SU-DHL-6 (cell line): ENCODE data around the gene RGS6.

Experiments used
- H2AFZ ChIP-seq: fragments of 200-600 bp; sonication (generic); 2 replicates; pipeline ENCODE4 v1.6.1; 2014; ENCODE audit warnings: low read depth, mild to moderate bottlenecking, moderate library complexity, mixed read lengths, antibody characterized with exemption, low read length; ENCODE audit not compliant: severe bottlenecking
- H3F3A ChIP-seq: fragments of 200-600 bp; shearing (Covaris generic); 2 replicates; pipeline ENCODE4 v1.6.0; 2016; ENCODE audit warnings: antibody characterized with exemption, mild to moderate bottlenecking; ENCODE audit not compliant: insufficient read depth
- H3K27ac ChIP-seq: fragments of 200-600 bp; sonication (generic); 2 replicates; pipeline ENCODE4 v1.5.1; 2016; ENCODE audit warnings: low read depth, mild to moderate bottlenecking, low read length, moderate library complexity, mixed read lengths
- H3K27me3 ChIP-seq: fragments of 200-600 bp; sonication (generic), shearing (Covaris generic); 2 replicates; pipeline ENCODE4 v1.6.0; 2014; ENCODE audit warnings: mild to moderate bottlenecking, low read length
- H3K36me3 ChIP-seq: fragments of 200-600 bp; sonication (generic); 2 replicates; pipeline ENCODE4 v1.6.1; 2014; ENCODE audit warnings: mild to moderate bottlenecking, low read length, mixed read lengths
- H3K4me2 ChIP-seq: fragments of 300-600, 200-600 bp; shearing (Covaris generic), sonication (generic); 2 replicates; pipeline ENCODE4 v1.6.0; 2014; ENCODE audit warnings: low read length, low read depth, mild to moderate bottlenecking; ENCODE audit not compliant: poor library complexity, severe bottlenecking
- H3K4me3 ChIP-seq: fragments of 200-600 bp; sonication (generic); 2 replicates; pipeline ENCODE4 v1.5.1; 2014; ENCODE audit warnings: antibody characterized with exemption, low read length, mild to moderate bottlenecking, mixed read lengths; ENCODE audit not compliant: insufficient read depth, poor library complexity, severe bottlenecking
- H3K79me2 ChIP-seq: fragments of 200-600 bp; sonication (generic); 2 replicates; pipeline ENCODE4 v1.6.1; 2014; ENCODE audit warnings: mild to moderate bottlenecking, low read length, moderate library complexity; ENCODE audit not compliant: insufficient read depth
- H3K9ac ChIP-seq: fragments of 200-600 bp; sonication (generic); 2 replicates; pipeline ENCODE4 v1.7.0; 2014; ENCODE audit warnings: mild to moderate bottlenecking, low read length
- H3K9me2 ChIP-seq: fragments of 200-600 bp; sonication (generic); replicated peaks from 2 replicates; pipeline ENCODE4 v1.6.1; 2014; ENCODE audit warnings: low read length; ENCODE audit not compliant: insufficient read depth
- H3K9me3 ChIP-seq: fragments of 200-600 bp; sonication (generic); 2 replicates; pipeline ENCODE4 v1.6.1; 2014; ENCODE audit warnings: low read length, mixed read lengths; ENCODE audit not compliant: insufficient read depth
- H4K20me1 ChIP-seq: fragments of 200-600 bp; sonication (generic); 2 replicates; pipeline ENCODE4 v1.6.1; 2014; ENCODE audit warnings: low read depth, mild to moderate bottlenecking, antibody characterized with exemption, low read length, moderate library complexity, mixed read lengths
- CTCF ChIP-seq: fragments of 200-600 bp; sonication (generic); IDR thresholded peaks from one replicate; pipeline ENCODE4 v1.5.1; 2017; ENCODE audit warnings: antibody characterized with exemption, mild to moderate bottlenecking, low read length, moderate library complexity; ENCODE audit not compliant: insufficient read depth, poor library complexity, severe bottlenecking
- EZH2phosphoT487 ChIP-seq: fragments of 200-600 bp; sonication (generic), shearing (Covaris generic); conservative IDR thresholded peaks from 2 replicates; pipeline ENCODE4 v1.6.1; 2018; ENCODE audit warnings: mild to moderate bottlenecking, antibody characterized with exemption, low read length, moderate library complexity, mixed read lengths

The RGS6 gene

DNA sequence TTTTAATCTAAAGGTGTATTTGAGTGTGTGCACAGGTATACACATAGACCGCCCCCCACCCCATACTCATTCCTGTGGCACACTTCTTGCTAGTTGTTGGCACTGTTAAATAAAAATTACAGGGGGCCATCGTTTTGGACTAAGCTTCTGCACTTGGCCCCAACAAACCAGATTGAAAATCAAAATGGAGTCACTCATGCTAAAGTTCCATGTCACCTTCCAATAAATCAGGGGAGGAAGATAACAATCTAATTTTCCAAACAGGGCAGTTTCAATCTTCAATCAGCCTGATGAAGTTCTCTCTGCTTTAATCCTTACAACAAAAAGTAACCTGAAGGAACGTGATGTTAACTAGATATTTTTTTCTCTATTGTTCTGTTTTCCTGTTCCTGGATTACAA is 78.2 kb downstream of the RGS6 start:
- Histone ChIP-seq H3K4me3 (no peak overlapping the region), H3K79me2 (no peaks in the 10 kb centered on the region), H3K9me2 (no peaks in the 10 kb centered on the region), H3K9me3 (no peaks in the 10 kb centered on the region), H4K20me1 (no peaks in the 10 kb centered on the region), H3K4me2 (no peak overlapping the region), H2AFZ (no peak overlapping the region), H3F3A (no peaks in the 10 kb centered on the region), H3K9ac (no peak overlapping the region), H3K27ac (no peak overlapping the region), H3K27me3 (no peaks in the 10 kb centered on the region), H3K36me3 (no peaks in the 10 kb centered on the region)
- TF ChIP-seq EZH2phosphoT487, result no peak
- no peak for TF ChIP-seq CTCF

- no peaks in the 10 kb centered on the region for H4K20me1 ChIP-seq
- H2AFZ ChIP-seq, result no peak overlapping the region
- no peaks in the 10 kb centered on the region for H3F3A ChIP-seq
- H3K4me3 ChIP-seq, result no peak overlapping the region
- H3K9me2 ChIP-seq, result no peaks in the 10 kb centered on the region
- no peaks in the 10 kb centered on the region for H3K9me3 ChIP-seq
- no peaks in the 10 kb centered on the region for H3K36me3 ChIP-seq
- no peaks in the 10 kb centered on the region for H3K27me3 ChIP-seq
- H3K27ac ChIP-seq, result no peak overlapping the region
- H3K9ac ChIP-seq, result no peak overlapping the region
- TF ChIP-seq EZH2phosphoT487 (no peak), CTCF (no peak)
- H3K4me2 ChIP-seq, result no peak overlapping the region
- H3K79me2 ChIP-seq, result no peaks in the 10 kb centered on the region
Observed at GRCh38 chr14:72013721-72014345, 81.6 kb downstream of the RGS6 start.

DNA sequence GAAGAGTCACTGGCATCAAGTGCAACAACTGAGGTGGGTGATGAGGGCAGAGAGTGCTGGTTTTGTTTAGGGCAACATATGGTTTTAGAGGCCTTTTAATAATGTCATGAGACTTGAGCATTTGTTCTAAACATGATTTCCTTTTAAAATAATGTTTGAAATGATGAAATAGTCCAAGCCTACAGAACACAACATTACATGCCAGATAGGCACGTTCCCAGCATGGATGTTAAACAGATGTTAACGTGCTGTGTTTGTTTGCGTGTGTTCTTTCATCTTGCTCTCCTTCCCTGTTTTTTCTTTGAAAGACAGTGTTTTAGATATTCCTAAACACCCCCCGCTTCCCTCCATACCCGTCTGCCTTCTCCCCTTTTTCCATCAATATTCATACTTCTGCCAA is 82.3 kb downstream of the RGS6 start:
- no peak overlapping the region for H3K27ac ChIP-seq
- H3K9me2 ChIP-seq, result no peaks in the 10 kb centered on the region
- H3K9ac ChIP-seq, result no peak overlapping the region
- H3F3A ChIP-seq, result no peaks in the 10 kb centered on the region
- no peak for TF ChIP-seq CTCF
- no peak for TF ChIP-seq EZH2phosphoT487
- H4K20me1 ChIP-seq, result no peaks in the 10 kb centered on the region
- no peak overlapping the region for H2AFZ ChIP-seq
- no peaks in the 10 kb centered on the region for H3K79me2 ChIP-seq
- H3K27me3 ChIP-seq, result no peaks in the 10 kb centered on the region
- no peak overlapping the region for H3K4me2 ChIP-seq
- H3K4me3 ChIP-seq, result no peak overlapping the region
- H3K9me3 ChIP-seq, result no peaks in the 10 kb centered on the region
- H3K36me3 ChIP-seq, result no peaks in the 10 kb centered on the region

GRCh38 chr14:72017290-72017689 is 85.1 kb downstream of the RGS6 start:
- Histone ChIP-seq H3K9me3 (no peaks in the 10 kb centered on the region), H3K36me3 (no peaks in the 10 kb centered on the region), H3K27ac (no peak overlapping the region), H3K79me2 (no peaks in the 10 kb centered on the region), H3K4me2 (no peak overlapping the region), H3K9me2 (no peaks in the 10 kb centered on the region), H3K27me3 (no peaks in the 10 kb centered on the region), H2AFZ (no peak overlapping the region), H4K20me1 (no peaks in the 10 kb centered on the region), H3K9ac (no peak overlapping the region), H3K4me3 (no peak overlapping the region), H3F3A (no peaks in the 10 kb centered on the region)
- TF ChIP-seq CTCF (no peak), EZH2phosphoT487 (no peak)
